ENCODE measurements around the gene SETSIP.

Gene SETSIP

DNA sequence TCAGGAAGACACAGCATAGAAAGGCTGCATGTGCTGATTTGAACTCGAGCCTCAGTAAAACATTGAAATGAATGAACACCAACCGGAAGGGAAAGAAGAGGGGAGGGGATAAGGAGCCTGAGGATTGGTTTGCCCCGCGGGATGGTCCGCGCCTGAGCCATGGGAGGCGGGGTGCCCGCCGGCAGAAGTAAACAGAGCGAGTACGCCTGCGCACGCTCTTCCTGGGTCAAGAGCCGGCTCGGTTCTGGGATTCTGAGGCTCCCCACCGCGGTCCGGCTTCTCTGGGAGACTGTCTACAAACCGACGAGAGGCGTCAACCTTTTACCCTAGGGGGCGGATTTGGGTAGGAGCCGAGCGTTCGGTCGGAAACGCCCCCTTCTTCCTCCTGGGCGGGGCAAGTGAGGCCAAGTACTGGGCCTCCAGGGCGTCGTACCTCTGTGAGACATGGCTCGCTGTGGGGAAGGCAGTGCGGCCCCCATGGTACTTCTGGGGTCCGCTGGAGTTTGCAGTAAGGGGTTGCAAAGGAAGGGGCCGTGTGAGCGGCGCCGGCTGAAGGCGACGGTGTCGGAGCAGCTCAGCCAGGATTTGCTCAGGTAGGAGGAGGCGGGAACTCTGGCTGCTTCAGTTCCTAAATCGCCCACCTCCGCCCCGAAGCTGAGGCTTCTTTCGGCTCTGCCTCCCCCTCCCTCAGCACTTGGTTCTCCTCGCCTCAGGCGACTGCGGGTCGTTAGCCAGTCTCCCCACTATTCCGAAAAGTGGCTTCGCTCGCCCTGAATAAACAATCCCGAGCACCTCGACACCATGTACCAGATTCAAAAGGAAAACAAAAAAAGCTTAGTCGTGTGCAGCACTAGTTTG, 5.1 kb upstream of the SETSIP start, which contains the start of gene BTBD8:
TSS of gene BTBD8 (plus strand) at position 218 of the 858 bp plus-strand sequence. CDS start at position 445, 227 bp downstream.
- TF ChIP-seq GATA2 (IDR thresholded peaks at IDR 0.05; ENCODE audit: low read depth, low read length) (no peak), GATA3 (IDR thresholded peaks at IDR 0.05; ENCODE audit: low read depth, low read length) (no peak)

DNA sequence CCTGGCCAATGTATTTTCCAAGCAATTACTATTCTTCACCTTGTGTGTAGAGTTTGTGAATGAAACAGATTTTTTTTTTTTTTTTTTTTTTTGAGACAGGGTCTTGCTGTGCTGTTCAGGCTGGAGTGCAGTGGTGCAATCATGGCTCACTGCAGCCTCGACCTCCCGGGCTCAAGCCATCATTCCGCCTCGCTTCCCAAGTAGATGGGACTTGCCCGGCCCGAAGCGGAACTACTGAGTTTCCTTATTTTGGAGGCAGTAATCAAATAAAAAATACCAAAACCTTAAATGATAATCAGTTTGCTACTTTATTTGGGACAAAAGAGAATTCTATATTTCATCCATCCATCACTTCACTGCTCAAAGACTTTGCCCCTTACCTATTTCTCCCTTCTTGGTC, 4.2 kb upstream of the SETSIP start:
- no peak for TF ChIP-seq GATA2 (IDR thresholded peaks at IDR 0.05; ENCODE audit: low read depth, low read length)
- no peak for TF ChIP-seq GATA3 (IDR thresholded peaks at IDR 0.05; ENCODE audit: low read depth, low read length)

DNA sequence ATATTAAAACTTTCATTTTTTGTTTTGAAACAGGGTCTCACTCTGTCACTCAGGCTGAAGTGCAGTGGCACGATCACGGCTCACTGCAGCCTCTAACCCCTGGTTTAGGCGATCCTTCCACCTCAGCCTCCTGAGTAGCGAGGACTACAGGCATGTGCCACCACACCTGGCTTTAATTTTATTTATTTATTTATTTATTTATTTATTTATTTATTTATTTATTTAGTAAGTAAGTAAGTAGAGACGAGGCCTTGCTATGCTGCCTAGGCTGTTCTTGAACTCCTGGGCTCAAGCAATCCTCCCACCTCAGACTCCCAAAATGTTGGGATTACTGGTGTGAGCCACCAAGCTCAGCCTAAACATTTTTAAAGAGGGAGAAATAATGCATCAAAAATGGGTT, 1.2 kb upstream of the SETSIP start:
- TF ChIP-seq GATA3 (IDR thresholded peaks at IDR 0.05; ENCODE audit: low read depth, low read length) = no peak
- no peak for TF ChIP-seq GATA2 (IDR thresholded peaks at IDR 0.05; ENCODE audit: low read depth, low read length)

DNA sequence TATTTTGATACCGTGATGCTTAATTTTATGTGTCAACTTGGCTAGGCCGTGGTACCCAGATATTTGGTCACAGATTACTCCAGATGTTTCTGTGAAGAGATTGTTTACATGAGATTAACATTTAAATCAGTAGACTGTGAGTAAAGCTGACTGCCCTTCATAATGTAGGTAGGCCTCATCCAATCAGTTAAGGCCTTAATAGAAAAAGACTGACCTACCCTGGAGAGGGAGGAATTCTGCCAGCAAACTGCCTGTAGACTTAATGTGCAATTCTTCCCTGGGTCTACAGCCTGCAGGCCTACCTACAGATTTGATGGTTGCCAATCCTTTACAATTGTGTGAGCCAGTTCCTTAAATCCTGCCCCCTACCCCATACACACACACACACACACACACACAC, 4.3 kb downstream of the SETSIP start:
- TF ChIP-seq GATA3 (IDR thresholded peaks at IDR 0.05; ENCODE audit: low read depth, low read length) = no peak
- TF ChIP-seq GATA2 (IDR thresholded peaks at IDR 0.05; ENCODE audit: low read depth, low read length) = no peak

DNA sequence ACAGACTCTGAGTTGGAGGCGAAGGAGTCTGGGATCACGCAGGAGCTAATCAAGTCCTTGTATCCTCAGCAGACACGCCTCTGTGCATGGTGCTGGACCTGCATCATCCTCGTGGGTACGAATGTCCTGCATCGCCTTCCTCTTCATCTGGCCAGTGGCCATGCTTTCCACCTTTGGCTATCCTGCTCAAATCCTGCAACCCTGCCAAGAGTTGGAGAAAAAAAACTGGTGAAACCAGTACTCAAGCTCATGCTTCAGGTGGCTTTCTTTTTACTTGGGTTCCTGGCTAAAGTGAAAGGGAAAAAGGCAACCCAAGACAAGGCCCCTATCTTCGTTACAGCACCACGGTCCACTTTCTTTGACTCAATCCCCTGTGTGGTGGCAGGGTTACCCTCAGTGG, 8.9 kb downstream of the SETSIP start:
- no peak for TF ChIP-seq GATA3 (IDR thresholded peaks at IDR 0.05; ENCODE audit: low read depth, low read length)
- TF ChIP-seq GATA2 (IDR thresholded peaks at IDR 0.05; ENCODE audit: low read depth, low read length) = no peak

DNA sequence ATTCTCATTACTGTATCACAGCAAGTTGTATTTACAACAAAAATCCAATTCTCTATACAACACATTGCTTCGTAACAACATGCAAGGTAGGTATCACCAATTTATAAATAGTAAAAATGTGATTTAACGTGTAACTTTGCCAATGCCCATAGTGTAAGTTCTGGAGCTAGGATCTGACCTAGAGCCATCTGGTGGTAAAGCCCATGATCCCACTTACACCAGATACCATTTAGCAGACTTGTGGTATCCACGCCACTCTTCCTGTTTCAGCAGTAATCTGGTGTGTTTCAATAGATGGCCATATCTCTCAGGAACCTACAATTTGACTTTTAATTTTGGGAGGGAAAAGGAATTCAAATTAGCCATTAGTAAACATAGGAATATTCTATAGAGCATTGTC, 10.2 kb downstream of the SETSIP start:
- TF ChIP-seq GATA2 (IDR thresholded peaks at IDR 0.05; ENCODE audit: low read depth, low read length) (no peak), GATA3 (IDR thresholded peaks at IDR 0.05; ENCODE audit: low read depth, low read length) (no peak)

DNA sequence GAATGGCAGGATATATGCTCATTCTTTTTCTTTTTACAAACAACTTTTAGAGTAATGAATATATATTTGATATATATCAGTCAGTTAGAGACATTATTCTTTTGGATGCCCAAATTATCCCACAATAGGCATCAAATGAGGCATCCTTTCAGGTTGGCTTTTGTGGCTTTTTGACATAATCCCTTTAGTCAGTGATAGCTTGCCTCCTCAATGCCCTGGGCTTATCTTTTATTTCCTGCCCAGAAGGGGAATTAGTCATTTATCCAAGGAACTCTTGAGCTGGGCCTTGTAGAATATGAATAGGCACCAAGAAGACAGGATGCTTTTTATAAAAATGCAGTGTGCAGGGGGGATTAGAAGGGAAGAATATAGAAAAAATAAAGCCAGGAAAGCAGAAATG, 23.3 kb downstream of the SETSIP start:
- no peak for TF ChIP-seq GATA2 (IDR thresholded peaks at IDR 0.05; ENCODE audit: low read depth, low read length)
- TF ChIP-seq GATA3 (IDR thresholded peaks at IDR 0.05; ENCODE audit: low read depth, low read length) = no peak

DNA sequence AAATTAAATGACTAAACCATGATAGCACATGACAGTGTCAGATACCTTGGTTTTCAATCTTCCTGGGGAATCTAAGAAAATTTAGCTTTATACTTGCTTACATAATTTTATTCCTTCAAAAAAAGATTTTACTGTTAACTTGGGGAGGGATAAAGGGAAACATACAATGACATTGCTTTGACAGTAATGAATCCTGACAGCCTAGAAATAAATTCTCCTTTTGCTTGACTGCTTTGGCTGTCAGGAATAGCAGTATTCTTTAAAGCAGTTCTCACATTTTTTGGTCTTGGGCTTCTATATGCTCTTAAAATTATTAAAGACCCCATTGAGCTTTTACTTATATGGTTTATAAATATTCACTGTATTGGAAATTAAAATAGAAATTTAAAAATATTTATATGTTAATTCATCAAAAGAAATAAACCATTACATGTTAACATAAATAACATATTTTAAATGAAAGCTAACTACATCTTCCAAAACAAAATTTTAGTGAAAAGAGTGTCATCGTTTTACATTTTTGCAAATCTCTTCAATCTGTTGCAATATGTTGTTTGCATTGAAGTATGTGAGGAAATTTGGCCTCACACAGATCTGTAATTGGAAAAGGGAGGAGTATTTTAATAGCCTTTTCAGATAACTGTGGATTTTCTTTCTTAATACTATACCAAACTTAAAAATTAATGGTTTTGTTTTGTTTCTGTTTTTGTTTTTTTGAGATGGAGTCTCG, 29.3 kb downstream of the SETSIP start:
- no peak for TF ChIP-seq GATA2 (IDR thresholded peaks at IDR 0.05; ENCODE audit: low read depth, low read length)
- no peak for TF ChIP-seq GATA3 (IDR thresholded peaks at IDR 0.05; ENCODE audit: low read depth, low read length)

DNA sequence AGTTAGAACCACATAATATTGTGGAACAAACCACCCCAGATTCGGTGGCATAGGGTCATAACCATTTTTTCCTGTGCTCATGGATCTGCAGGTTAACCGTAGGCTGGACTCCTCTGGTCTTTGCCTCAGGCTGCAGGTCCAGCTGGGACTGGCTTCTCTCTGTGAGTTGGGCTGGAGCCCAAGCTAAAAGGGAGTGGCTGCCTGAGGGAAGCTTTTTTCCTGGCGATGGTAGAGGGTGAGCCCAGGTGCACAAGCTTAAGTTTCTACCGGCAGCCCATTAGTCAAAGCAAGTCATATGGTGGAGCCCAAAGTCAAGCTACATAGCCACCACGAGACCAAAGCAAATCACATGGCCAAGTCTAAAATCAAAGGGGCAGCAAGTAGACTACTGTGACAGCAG, 31.6 kb downstream of the SETSIP start:
- TF ChIP-seq GATA3 (IDR thresholded peaks at IDR 0.05; ENCODE audit: low read depth, low read length) = no peak
- no peak for TF ChIP-seq GATA2 (IDR thresholded peaks at IDR 0.05; ENCODE audit: low read depth, low read length)

DNA sequence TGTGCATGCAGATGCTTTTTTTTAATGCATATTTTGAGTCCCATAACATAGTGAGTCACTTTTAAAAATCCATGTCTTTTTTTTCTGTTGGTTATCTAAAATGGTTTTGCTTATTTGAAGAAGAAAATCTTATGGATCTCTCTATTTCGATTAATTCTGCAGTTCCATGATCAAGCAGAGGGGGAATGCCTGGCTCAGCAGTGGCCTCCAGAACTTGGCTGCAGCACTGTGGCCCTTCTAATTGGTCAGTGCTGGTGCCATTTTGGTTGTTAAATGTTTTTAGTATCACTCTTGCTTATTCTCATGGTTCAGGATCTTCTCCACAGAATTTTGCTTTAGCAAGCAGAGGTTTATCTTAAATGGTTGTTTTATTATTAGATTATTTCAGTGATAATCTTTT, 34.2 kb downstream of the SETSIP start:
- TF ChIP-seq GATA2 (IDR thresholded peaks at IDR 0.05; ENCODE audit: low read depth, low read length) = no peak

DNA sequence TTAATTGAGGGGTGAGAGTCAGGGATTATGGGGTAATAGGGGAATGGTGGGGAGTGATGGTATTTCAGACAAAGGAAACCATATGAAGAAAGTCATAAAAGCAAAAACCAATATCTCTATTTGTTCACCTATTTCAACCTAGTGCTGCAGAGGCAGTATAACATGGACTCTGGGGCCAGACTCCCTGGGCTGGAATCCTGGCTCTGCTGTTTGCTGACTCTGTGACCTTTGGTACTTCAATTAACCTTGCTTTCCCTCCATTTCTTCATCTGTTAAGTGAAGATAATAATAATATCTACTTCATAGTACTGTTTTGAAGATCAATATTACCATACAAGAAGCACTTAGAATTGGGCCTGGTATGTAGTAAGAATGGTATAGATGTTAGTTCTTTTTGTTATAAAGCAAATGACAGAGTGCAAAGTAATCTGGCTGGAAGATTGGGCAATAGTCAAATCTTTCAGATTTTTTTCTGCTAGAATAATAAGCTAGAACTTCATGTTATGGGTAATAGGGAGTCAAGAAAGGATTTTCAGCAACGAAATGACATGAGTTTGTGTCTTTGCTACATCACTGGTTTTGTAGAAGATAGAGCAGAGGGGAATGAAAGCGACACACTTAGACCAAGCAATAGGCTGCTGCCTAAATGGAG, 36.4 kb downstream of the SETSIP start:
- TF ChIP-seq GATA3 (IDR thresholded peaks at IDR 0.05; ENCODE audit: low read depth, low read length) (no peak), GATA2 (IDR thresholded peaks at IDR 0.05; ENCODE audit: low read depth, low read length) (no peak)

DNA sequence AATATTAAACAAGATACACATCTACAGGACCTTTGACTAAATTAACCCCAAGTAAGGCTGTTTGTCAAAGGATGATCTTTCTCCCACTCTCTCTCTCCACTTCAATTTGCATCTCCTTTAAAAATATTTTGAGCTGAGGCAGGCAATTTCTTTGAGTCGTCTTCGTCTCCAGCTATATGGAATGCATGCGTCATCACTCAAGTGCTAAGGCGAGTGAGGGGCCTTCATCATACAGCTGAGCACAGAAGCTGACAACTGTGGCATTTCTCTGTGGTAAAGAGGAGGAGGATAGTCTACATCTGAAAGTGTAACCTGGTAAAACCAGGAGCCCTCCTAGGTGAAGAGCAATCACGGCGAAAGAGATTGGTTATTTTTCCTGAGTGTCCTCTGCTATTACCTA, 37.8 kb downstream of the SETSIP start:
- TF ChIP-seq GATA3 (IDR thresholded peaks at IDR 0.05; ENCODE audit: low read depth, low read length) = no peak
- no peak for TF ChIP-seq GATA2 (IDR thresholded peaks at IDR 0.05; ENCODE audit: low read depth, low read length)

DNA sequence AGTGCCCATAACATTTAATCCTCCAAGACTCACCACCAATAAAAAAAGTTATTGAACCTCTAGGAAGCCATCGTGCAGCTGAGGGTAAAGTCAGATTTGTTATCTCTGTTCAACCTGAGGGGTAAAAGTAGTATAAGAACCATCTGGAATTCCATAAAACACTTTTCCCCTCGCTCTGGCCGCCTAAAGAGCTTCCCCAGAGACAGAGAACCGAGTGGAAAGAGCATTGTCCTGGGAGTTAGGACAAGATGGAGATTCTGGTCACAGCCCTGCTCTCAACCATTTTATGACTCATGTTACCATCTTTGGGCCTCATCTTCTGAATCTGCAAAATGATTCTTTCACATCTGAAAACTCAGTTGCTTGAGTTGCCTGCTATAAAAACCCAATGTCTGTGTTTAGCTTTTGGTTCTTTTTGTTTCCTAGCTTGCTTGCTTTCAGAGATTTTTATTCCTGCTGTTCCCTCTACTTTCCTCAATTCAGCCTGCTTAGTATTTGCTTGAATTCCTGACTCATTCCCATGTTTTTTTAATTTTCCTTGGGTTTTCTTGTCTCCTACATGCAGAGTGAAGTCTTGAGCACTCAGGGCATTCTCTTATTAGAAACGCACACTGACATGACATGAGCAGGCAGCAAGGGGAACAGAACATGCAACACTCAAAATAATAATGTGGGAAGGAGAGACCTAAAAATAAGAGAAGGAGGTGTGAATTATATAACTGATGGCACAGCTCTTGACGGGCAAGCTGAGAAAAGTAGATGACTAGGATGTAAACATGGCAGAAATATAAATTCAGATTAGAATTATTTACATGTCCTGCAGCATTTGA, 43.7 kb downstream of the SETSIP start:
- no peak for TF ChIP-seq GATA2 (IDR thresholded peaks at IDR 0.05; ENCODE audit: low read depth, low read length)
- no peak for TF ChIP-seq GATA3 (IDR thresholded peaks at IDR 0.05; ENCODE audit: low read depth, low read length)

DNA sequence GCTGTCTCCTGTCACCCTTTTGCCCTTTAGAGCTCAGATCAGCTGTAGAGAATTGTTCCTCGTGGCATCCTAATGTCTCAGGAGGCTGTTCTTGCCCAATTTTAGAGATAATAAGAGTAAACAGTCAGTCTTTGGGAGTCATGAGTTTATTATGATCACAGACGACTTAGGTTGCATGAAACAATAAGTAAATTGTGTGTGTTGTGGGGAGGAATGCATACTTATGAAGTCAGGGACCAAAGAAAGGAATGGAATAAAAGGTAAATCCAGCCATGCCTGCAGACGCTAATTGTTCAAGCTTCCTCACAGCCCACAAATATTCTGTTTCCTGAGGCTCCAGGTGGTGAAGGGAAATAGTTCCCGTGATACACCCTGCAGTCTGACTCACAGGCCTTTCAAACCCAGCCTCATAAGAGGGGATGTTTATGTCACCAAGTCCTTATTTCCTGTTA, 44.5 kb downstream of the SETSIP start:
- TF ChIP-seq GATA2 (IDR thresholded peaks at IDR 0.05; ENCODE audit: low read depth, low read length) (no peak), GATA3 (IDR thresholded peaks at IDR 0.05; ENCODE audit: low read depth, low read length) (no peak)
